HEK293T (cell line): ENCODE measurements around the gene SLC25A21.

Experiments used
- BHLHE40 ChIP-seq: fragments of 450-650 bp; IDR thresholded peaks from 2 replicates; pipeline ENCODE4 v1.6.1; 2016; ENCODE audit warnings: mild to moderate bottlenecking, moderate library complexity, borderline replicate concordance
- ELF4 ChIP-seq: fragments of 450-650 bp; IDR thresholded peaks from 2 replicates; pipeline ENCODE4 v1.6.1; 2017; ENCODE audit warnings: antibody characterized with exemption
- FOXA1 ChIP-seq: fragments of 450-650 bp; IDR thresholded peaks from 2 replicates; pipeline ENCODE4 v1.6.1; 2016; ENCODE audit warnings: mild to moderate bottlenecking
- FOXK2 ChIP-seq: fragments of 450-650 bp; IDR thresholded peaks from 2 replicates; pipeline ENCODE4 v1.6.1; 2016; ENCODE audit warnings: mild to moderate bottlenecking
- FOXM1 ChIP-seq: fragments of 450-650 bp; IDR thresholded peaks from 2 replicates; pipeline ENCODE4 v1.6.1; 2017; ENCODE audit warnings: mild to moderate bottlenecking, borderline replicate concordance
- HDGF ChIP-seq: fragments of 450-650 bp; IDR thresholded peaks from 2 replicates; pipeline ENCODE4 v1.6.1; 2017; ENCODE audit warnings: antibody characterized with exemption, borderline replicate concordance
- L3MBTL2 ChIP-seq: fragments of 450-650 bp; conservative IDR thresholded peaks from 2 replicates; pipeline ENCODE4 v1.6.1; 2016; ENCODE audit warnings: mild to moderate bottlenecking
- LEF1 ChIP-seq: fragments of 450-650 bp; IDR thresholded peaks from 2 replicates; pipeline ENCODE4 v1.6.1; 2017; ENCODE audit warnings: mild to moderate bottlenecking, borderline replicate concordance
- SP1 ChIP-seq: fragments of 450-650 bp; IDR thresholded peaks from 2 replicates; pipeline ENCODE4 v1.6.1; 2017
- SUZ12 ChIP-seq: fragments of 450-650 bp; IDR thresholded peaks from 2 replicates; pipeline ENCODE4 v1.6.1; 2016; ENCODE audit warnings: mild to moderate bottlenecking
- TARDBP ChIP-seq: fragments of 450-650 bp; IDR thresholded peaks from 2 replicates; pipeline ENCODE4 v1.6.1; 2016
- TF ChIP-seq, protein P1 (sequence below): fragments of 450-650 bp; IDR thresholded peaks from 2 replicates; pipeline ENCODE4 v1.6.1; 2016

DNA sequence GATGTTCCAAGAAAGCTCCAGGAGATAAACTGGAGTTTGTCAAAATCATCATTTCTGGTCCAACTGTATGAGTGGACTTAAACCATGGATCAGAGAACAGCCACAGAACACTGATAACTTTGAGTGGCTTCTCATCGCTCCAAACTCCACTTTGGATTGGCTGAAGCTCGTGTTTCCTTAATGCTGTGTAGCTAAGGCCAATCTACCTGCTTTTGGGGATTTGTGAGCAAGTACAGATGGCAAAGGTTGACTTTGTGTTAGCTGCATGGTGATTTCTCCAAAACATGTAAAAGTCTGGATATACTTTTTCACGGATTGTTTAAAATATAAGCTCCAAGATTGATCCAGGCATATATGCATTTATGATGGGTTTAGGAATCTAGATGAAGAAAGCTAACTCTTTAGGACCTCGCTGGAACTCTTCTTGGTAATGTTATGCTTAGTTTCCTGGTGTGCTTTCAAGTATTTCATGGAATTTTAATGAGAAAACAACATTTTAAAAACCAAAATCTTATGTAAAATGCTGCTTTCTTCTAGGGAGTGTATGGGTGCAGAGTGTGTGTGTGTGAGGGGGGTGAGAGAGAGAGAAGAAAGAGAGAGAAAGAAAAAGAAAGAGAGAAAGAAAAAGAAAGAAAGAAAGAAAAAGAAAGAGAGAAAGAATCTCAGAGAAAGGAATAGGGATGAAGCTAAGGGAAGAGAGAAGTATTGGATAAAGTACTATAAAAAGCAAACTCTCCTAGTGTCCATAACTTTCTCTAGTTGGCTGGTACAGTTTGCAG, 522.3 kb downstream of the SLC25A21 start:
- TF ChIP-seq FOXM1 (no peak), SP1 (no peak), FOXK2 (no peak), LEF1 (no peak), SUZ12 (no peak), TARDBP (no peak), HDGF (no peak), ELF4 (no peak), L3MBTL2 (no peak), BHLHE40 (no peak), FOXA1 (no peak)
- TF ChIP-seq, protein P1, sequence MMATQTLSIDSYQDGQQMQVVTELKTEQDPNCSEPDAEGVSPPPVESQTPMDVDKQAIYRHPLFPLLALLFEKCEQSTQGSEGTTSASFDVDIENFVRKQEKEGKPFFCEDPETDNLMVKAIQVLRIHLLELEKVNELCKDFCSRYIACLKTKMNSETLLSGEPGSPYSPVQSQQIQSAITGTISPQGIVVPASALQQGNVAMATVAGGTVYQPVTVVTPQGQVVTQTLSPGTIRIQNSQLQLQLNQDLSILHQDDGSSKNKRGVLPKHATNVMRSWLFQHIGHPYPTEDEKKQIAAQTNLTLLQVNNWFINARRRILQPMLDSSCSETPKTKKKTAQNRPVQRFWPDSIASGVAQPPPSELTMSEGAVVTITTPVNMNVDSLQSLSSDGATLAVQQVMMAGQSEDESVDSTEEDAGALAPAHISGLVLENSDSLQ: no peak
